ENCODE results near the gene CFAP73. TPM values are rescaled to one million over a fixed set of nuclear protein-coding genes. Genes with fewer than 3 reads are reported as not detected.

The CFAP73 gene
- total RNA-seq, 1 experiment from 2014 or later: 0.34 TPM

DNA sequence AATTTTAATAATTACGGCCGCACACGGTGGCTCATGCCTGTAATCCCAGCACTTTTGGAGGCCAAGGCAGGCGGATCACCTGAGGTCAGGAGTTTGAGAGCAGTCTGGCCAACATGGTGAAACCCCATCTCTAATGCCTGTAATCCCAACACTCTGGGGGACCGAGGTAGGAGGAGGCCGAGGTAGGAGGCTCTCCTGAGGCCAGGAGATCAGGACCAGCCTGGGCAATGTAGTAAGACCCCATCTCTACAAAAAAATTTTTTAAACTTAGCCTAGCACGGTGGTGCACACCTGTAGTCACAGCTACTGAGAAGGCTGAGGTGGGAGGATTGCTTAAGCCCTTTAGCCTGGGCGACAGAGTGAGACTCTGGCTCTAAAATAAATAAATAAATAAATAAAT lies 5.6 kb upstream of the CFAP73 start (continued):
- TF ChIP-seq, protein P1, sequence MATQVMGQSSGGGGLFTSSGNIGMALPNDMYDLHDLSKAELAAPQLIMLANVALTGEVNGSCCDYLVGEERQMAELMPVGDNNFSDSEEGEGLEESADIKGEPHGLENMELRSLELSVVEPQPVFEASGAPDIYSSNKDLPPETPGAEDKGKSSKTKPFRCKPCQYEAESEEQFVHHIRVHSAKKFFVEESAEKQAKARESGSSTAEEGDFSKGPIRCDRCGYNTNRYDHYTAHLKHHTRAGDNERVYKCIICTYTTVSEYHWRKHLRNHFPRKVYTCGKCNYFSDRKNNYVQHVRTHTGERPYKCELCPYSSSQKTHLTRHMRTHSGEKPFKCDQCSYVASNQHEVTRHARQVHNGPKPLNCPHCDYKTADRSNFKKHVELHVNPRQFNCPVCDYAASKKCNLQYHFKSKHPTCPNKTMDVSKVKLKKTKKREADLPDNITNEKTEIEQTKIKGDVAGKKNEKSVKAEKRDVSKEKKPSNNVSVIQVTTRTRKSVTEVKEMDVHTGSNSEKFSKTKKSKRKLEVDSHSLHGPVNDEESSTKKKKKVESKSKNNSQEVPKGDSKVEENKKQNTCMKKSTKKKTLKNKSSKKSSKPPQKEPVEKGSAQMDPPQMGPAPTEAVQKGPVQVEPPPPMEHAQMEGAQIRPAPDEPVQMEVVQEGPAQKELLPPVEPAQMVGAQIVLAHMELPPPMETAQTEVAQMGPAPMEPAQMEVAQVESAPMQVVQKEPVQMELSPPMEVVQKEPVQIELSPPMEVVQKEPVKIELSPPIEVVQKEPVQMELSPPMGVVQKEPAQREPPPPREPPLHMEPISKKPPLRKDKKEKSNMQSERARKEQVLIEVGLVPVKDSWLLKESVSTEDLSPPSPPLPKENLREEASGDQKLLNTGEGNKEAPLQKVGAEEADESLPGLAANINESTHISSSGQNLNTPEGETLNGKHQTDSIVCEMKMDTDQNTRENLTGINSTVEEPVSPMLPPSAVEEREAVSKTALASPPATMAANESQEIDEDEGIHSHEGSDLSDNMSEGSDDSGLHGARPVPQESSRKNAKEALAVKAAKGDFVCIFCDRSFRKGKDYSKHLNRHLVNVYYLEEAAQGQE (IDR thresholded peaks at IDR 0.05; ENCODE audit: low read depth): no peak
- no peak for TF ChIP-seq YY1 (IDR thresholded peaks at IDR 0.05; ENCODE audit: extremely low read depth, insufficient replicate concordance, low read depth, low read length)

DNA sequence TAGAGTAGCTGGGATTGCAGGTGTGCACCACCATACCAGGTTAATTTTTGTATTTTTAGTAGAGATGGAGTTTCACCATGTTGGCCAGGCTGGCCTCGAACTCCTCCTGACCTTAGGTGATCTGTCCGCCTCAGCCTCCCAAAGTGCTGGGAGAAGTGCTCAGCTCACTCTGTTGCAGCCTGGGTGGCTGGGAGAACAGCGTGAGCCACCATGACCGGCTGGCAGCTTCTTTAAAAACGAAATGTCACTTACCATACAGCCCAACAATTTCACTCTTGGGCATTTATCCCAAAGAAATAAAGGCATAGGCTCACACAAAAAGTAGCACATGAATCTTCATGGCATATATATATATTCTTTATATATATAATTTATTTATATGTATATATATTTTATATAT lies 4.7 kb upstream of the CFAP73 start:
- RAD21 ChIA-PET (ENCODE audit: low non-redundant PET in 1 of 2, low total read pairs in 2 of 2, uncharacterized antibody in 2 of 2, unreplicated experiment in 2 of 2): no interaction called here
- no TSS peak for BruUV-seq (replicated peaks)
- POLR2A ChIA-PET: no interaction called here
- intact Hi-C loops (cut with micrococcal nuclease): no loop called here
- H3K4me3 ChIP-seq (replicated peaks in 1 of 2; ENCODE audit: low read depth in 1 of 2, low read length in 2 of 2): no peak overlapping the region
- no peak overlapping the region for H2AFZ ChIP-seq (ENCODE audit: low read depth, low read length, poor library complexity, severe bottlenecking)
- no peaks in the 10 kb centered on the region for H3K36me3 ChIP-seq (ENCODE audit: control insufficient read depth in 1 of 2, insufficient read depth in 2 of 2, low read length in 2 of 2)
- H3K4me1 ChIP-seq (ENCODE audit: control insufficient read depth in 1 of 2, insufficient read depth in 2 of 2, low read length in 2 of 2): peaks cover 8 to 23% of the 10 kb centered on the region in 2 experiments; a peak in 3 of 4 replicates
- TF ChIP-seq CBX3 (IDR thresholded peaks at IDR 0.05; ENCODE audit: low read depth) (no peak), SIN3A (IDR thresholded peaks at IDR 0.05; ENCODE audit: low read depth) (no peak), ELF1 (IDR thresholded peaks at IDR 0.05; ENCODE audit: borderline replicate concordance, low read depth) (no peak), ZFX (IDR thresholded peaks at IDR 0.05) (no peak), EZH2 (IDR thresholded peaks at IDR 0.05) (no peak)
- TF ChIP-seq, protein P2, sequence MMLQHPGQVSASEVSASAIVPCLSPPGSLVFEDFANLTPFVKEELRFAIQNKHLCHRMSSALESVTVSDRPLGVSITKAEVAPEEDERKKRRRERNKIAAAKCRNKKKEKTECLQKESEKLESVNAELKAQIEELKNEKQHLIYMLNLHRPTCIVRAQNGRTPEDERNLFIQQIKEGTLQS (IDR thresholded peaks at IDR 0.05): no peak
- H4K20me1 ChIP-seq (ENCODE audit: insufficient read depth): no peaks in the 10 kb centered on the region
- no peaks in the 10 kb centered on the region for H3K79me2 ChIP-seq (ENCODE audit: insufficient read depth, low read length)
- H3K9me2 ChIP-seq (ENCODE audit: insufficient read depth): no peaks in the 10 kb centered on the region
- no peak overlapping the region for H3K9ac ChIP-seq (ENCODE audit: low read length)
- no peak overlapping the region for H3K27ac ChIP-seq (ENCODE audit: low read depth, low read length)
- DNase-seq (ENCODE audit: low read depth, low spot score) (no peak), ATAC-seq (no peak)
- CTCF ChIA-PET: interaction anchor here (1.3 kb wide), 1 partner anchor 10 kb away, joined by 8 read pairs; the partner anchor contains the start of gene RASAL1
- no peaks in the 10 kb centered on the region for H3K27me3 ChIP-seq (ENCODE audit: insufficient read depth, low read length)
- H3K9me3 ChIP-seq (ENCODE audit: control insufficient read depth in 1 of 2, insufficient read depth in 1 of 2, low read depth in 1 of 2, low read length in 2 of 2): no peaks in the 10 kb centered on the region
- H3K4me2 ChIP-seq (ENCODE audit: low read length): no peak overlapping the region

All from HCT116 (cell line).